AG04450 (cell line): ENCODE measurements around the gene HSPA1L. TPM values are rescaled to one million over a fixed set of nuclear protein-coding genes. Genes with fewer than 3 reads are reported as not detected.

ENCODE experiments used
- CTCF ChIA-PET: fragments of 300-600, 350-600 bp; formaldehyde crosslinking; extraction: SDS; loops from one replicate; lab custom pipeline; 2022; ENCODE audit warnings: antibody characterized with exemption, inconsistent platforms; lab: Charles Lee
- POLR2A ChIA-PET: fragments of 350-600 bp; formaldehyde crosslinking; extraction: SDS; loops from one replicate; lab custom pipeline; 2021; ENCODE audit warnings: antibody characterized with exemption, inconsistent platforms; lab: Yijun Ruan, JAX
- DNase-seq: peaks from one replicate; pipeline ENCODE4 v3.0.0-alpha.2; 2011; ENCODE audit warnings: low read depth, low spot score
- H3K27ac ChIP-seq: one replicate; pipeline ENCODE4 v1.5.1; 2012; ENCODE audit warnings: low read depth, low read length, control low read depth
- H3K27me3 ChIP-seq: one replicate; pipeline ENCODE4 v1.6.0; 2012; ENCODE audit warnings: low read length; ENCODE audit not compliant: control insufficient read depth, insufficient read depth
- H3K4me3 ChIP-seq: 2 replicates; pipeline ENCODE4 v1.5.1; 2011; ENCODE audit warnings: mild to moderate bottlenecking, low read depth, low read length, control low read depth
- H3K9me3 ChIP-seq: 2 replicates; pipeline ENCODE4 v1.5.1; 2012; ENCODE audit warnings: low read length; ENCODE audit not compliant: control insufficient read depth, insufficient read depth
- polyA plus RNA-seq: library from polyadenylated mRNA; depleted of rRNA; stranded (reverse); fragments of >200 nt; gene quantifications from 2 replicates; pipeline ENCODE4 v1.2.3, GENCODE V29; 2011
- TF ChIP-seq, protein P1 (sequence below): IDR thresholded peaks from 2 replicates; pipeline ENCODE4 v1.5.1; 2011; ENCODE audit warnings: low read depth, low read length, control low read depth, inconsistent platforms

Gene HSPA1L
- polyA plus RNA-seq, 1 experiment: 1.2 TPM

DNA sequence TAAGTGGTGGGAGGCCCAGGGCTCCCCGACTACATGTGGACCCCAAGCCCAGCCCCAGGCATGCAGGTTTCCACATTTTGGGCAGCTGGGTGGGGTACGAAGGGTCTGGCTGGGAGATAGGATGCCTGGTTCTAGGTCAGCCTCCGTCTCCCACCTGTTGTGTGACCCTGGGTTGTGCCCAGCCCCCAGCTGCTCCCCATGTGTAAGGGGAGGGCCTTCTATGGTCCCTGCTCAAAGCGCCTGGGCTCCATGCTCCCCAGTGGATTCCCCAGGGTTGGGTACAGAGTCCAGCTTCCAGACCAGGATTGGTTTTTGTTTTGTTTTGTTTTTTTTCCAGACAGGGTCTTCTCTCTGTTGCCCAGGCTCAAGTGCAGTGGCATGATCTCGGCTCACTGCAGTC lies 36.9 kb downstream of the HSPA1L start:
- H3K27me3 ChIP-seq: no peaks in the 10 kb centered on the region
- ChIA-PET CTCF (interaction anchor here (1.0 to 4.2 kb wide), 3 partner anchors 8 to 29 kb away, joined by 3 to 24 read pairs (median 3); partner anchors contain the start of gene LSM2), POLR2A (interaction anchor here (0.5 to 1.3 kb wide), 2 partner anchors 49 to 85 kb away, joined by 3 to 9 read pairs; partner anchors contain the start of gene HSPA1B)
- no peak overlapping the region for H3K4me3 ChIP-seq
- peak overlapping the region; percentile 21 for H3K27ac ChIP-seq
- TF ChIP-seq, protein P1, sequence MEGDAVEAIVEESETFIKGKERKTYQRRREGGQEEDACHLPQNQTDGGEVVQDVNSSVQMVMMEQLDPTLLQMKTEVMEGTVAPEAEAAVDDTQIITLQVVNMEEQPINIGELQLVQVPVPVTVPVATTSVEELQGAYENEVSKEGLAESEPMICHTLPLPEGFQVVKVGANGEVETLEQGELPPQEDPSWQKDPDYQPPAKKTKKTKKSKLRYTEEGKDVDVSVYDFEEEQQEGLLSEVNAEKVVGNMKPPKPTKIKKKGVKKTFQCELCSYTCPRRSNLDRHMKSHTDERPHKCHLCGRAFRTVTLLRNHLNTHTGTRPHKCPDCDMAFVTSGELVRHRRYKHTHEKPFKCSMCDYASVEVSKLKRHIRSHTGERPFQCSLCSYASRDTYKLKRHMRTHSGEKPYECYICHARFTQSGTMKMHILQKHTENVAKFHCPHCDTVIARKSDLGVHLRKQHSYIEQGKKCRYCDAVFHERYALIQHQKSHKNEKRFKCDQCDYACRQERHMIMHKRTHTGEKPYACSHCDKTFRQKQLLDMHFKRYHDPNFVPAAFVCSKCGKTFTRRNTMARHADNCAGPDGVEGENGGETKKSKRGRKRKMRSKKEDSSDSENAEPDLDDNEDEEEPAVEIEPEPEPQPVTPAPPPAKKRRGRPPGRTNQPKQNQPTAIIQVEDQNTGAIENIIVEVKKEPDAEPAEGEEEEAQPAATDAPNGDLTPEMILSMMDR: no peak
- DNase-seq: no peak
- no peaks in the 10 kb centered on the region for H3K9me3 ChIP-seq

DNA sequence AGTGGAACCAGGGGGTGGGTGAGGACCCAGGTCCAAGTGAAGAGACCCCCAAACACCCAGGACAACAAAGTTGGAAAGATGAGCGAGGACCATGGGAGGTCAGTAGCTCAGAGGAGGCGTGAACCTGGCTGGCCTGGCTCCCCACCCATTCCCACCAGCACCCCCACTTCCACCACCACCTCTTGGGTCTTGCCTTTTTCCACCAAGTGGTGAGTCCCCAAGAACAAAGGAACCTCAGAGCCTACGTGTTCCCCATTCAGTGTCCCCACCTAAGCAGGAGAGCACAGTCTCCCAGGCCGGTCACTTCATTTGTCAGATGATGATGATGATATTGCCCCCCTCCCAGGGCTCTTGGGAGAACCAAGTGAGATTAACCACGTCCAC lies 37.4 kb downstream of the HSPA1L start:
- ChIA-PET CTCF (interaction anchor here (1.0 to 4.2 kb wide), 2 partner anchors 14 to 29 kb away, joined by 3 to 24 read pairs; partner anchors contain the start of gene LSM2), POLR2A (interaction anchor here (0.8 to 1.3 kb wide), 2 partner anchors 25 to 50 kb away, joined by 3 to 9 read pairs; partner anchors contain the start of gene HSPA1B)
- Histone ChIP-seq H3K9me3 (no peaks in the 10 kb centered on the region), H3K27me3 (no peaks in the 10 kb centered on the region), H3K27ac (peak overlapping the region; percentile 21), H3K4me3 (no peak overlapping the region)
- TF ChIP-seq, protein P1: no peak
- DNase-seq: no peak

DNA sequence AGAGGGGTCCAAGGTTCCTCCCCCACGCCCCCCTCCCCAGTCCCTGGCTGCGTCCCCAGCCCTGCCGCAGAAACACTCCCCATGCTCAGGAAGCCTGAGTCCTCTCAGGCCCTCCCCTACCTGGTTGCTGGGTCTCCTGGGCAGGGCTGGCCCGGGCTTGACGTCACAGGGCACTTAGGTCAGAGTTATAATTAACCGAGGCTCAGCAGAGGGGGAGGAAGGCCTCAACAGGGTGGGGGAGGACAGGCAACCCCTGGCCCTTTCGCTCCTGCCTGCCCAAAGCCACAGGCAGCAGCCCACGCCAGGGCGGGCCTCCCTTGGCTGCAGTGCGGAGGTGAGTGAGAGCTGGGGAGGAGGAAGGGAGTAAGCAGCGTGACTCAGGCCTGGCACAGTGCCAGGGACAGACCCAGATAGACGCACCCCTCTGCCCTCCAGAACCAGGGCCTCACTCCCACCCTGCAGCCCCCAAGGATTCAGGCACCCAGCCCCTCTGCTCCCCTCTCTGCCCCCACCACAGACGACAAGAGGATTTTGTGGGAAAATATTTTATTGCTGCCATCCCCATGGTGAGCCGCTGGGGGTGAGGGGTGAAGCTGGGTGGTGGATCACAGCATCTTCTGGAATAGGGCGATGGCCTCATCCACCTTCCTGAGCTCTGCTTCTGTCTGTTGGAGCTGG lies 38.0 kb downstream of the HSPA1L start, which contains the start of gene VWA7:
TSS of gene VWA7 (minus strand) at position 340 of the 678 bp plus-strand sequence. CDS start 549 bp downstream, outside the sequence.
- Histone ChIP-seq H3K9me3 (no peaks in the 10 kb centered on the region), H3K27ac (peak within 1 kb of the TSS; percentile 21), H3K27me3 (no peaks in the 10 kb centered on the region), H3K4me3 (no peak within 1 kb of the TSS)
- ChIA-PET CTCF (interaction anchor here (1.0 to 4.2 kb wide), 2 partner anchors 14 to 30 kb away, joined by 3 to 24 read pairs; partner anchors contain the start of gene LSM2), POLR2A (interaction anchor here (0.8 to 1.3 kb wide), 2 partner anchors 24 to 50 kb away, joined by 3 to 9 read pairs; partner anchors contain the start of gene HSPA1B)
- no peak for DNase-seq
- TF ChIP-seq, protein P1: no peak

DNA sequence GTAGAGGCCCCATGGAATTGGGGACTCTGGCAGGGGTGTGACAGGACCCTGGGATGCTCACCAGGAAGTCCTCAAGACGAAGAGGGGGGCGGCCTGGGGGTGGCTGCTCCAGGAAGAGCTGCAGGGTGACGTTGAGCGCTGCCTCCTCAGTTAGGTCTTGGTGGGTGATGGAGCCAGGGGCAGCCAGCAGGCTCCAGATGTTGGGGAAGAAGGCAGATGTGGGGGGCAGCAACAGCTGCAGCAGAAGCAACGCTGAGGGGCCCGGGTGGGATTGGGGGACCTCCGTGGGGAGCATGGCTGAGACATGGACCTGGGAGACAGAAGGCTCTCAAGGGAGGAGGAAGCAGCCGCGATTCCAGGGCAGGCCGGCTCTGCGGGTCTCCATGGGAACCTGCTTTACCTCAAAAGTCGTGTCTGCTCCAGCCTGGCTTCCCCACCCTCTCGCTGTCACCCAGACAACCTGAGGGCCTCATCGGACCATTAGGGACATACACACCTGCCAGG lies 38.5 kb downstream of the HSPA1L start:
- no peak for DNase-seq
- TF ChIP-seq, protein P1: no peak
- ChIA-PET POLR2A (no interaction called here), CTCF (no interaction called here)
- Histone ChIP-seq H3K4me3 (no peak overlapping the region), H3K27me3 (no peaks in the 10 kb centered on the region), H3K9me3 (no peaks in the 10 kb centered on the region), H3K27ac (no peak overlapping the region)
